Measurements from ENCODE around the gene FLT4.

DNA sequence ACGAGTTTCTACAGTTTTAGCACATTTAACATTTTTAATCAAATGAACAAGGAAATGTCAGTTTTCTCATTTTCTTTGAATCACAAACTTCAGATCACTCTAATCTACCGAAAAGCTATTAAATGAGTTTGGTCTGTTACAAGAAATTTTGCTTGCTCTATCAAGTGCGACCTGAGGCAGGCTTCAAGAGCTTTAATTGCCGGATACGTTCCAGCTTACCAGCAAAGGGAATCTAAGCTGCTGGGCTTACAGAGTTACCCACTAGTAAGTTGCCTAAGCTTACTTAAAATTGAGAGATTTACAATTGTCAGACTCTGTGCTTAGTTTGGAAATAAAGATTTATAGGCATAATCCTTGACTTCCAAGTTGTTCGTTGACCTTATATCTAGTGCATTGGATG lies 68.7 kb downstream of the FLT4 start:
- TF ChIP-seq, protein P1, sequence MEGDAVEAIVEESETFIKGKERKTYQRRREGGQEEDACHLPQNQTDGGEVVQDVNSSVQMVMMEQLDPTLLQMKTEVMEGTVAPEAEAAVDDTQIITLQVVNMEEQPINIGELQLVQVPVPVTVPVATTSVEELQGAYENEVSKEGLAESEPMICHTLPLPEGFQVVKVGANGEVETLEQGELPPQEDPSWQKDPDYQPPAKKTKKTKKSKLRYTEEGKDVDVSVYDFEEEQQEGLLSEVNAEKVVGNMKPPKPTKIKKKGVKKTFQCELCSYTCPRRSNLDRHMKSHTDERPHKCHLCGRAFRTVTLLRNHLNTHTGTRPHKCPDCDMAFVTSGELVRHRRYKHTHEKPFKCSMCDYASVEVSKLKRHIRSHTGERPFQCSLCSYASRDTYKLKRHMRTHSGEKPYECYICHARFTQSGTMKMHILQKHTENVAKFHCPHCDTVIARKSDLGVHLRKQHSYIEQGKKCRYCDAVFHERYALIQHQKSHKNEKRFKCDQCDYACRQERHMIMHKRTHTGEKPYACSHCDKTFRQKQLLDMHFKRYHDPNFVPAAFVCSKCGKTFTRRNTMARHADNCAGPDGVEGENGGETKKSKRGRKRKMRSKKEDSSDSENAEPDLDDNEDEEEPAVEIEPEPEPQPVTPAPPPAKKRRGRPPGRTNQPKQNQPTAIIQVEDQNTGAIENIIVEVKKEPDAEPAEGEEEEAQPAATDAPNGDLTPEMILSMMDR (conservative IDR thresholded peaks at IDR 0.05; ENCODE audit: low read depth, low read length), result no peak
- no peak for TF ChIP-seq EZH2phosphoT487 (IDR thresholded peaks at IDR 0.05; ENCODE audit: borderline replicate concordance, low read length)

Measured in PC-3 (cell line).